Thyroid gland (tissue), 4 donors: ENCODE measurements around the gene SAMD11. TPM values are rescaled to one million over a fixed set of nuclear protein-coding genes. Genes with fewer than 3 reads are reported as not detected.

Source experiments
- DNase-seq, 2 donors: peaks; one replicate each; pipeline ENCODE4 v3.0.0-alpha.2; 2019
- H3K27ac ChIP-seq, 3 donors: fragments of 200-600 bp; sonication (generic); 1 replicate in 2 of 3; 2 replicates in 1 of 3; pipeline ENCODE4 v1.5.1; 2016 to 2019; ENCODE audit warnings: mild to moderate bottlenecking in 1 of 3, moderate library complexity in 1 of 3
- H3K27me3 ChIP-seq: fragments of 200-600 bp; sonication (generic); one replicate; pipeline ENCODE4 v1.5.1; 2019
- H3K36me3 ChIP-seq, 2 donors: fragments of 200-600 bp; sonication (generic); one replicate each; pipeline ENCODE4 v1.5.1; 2016 to 2019
- H3K4me1 ChIP-seq, 2 donors: fragments of 200-600 bp; sonication (generic); one replicate each; pipeline ENCODE4 v1.5.1; 2017 to 2019
- H3K4me3 ChIP-seq, 3 donors: fragments of 200-600 bp; sonication (generic); replicated peaks in 1 of 3; 1 replicate in 2 of 3; 2 replicates in 1 of 3; pipeline ENCODE4 v1.5.1; 2016; ENCODE audit warnings: mild to moderate bottlenecking in 1 of 3
- H3K9me3 ChIP-seq: fragments of 200-600 bp; sonication (generic); one replicate; pipeline ENCODE4 v1.5.1; 2017
- POLR2A ChIP-seq, 2 donors: fragments of 450-650 bp; IDR thresholded peaks; one replicate each; pipeline ENCODE4 v1.6.1; 2017; ENCODE audit warnings: antibody characterized with exemption in 2 of 2, mild to moderate bottlenecking in 2 of 2, moderate library complexity in 1 of 2
- WGBS, 2 donors: methylation state at CpG; one replicate each; pipeline ENCODE4 v1.1.5; 2017; 5-methylcytosine and 5-hydroxymethylcytosine counted together
- intact Hi-C: fragments of 100-400 bp; cut with DNase I; formaldehyde crosslinking; loops from one replicate; pipeline ENCODE4 v1.15.1; 2023
- small RNA-seq: library from RNA; depleted of rRNA; stranded (forward); fragments of <200 nt; gene quantifications from one replicate; pipeline ENCODE3, GENCODE V24; 2016
- total RNA-seq, 4 donors: library from RNA; depleted of rRNA; stranded (reverse); fragments of >200 nt; gene quantifications; one replicate each; pipeline ENCODE4 v1.2.3, GENCODE V29; 2016
- TF ChIP-seq, protein P1 (sequence below), 6 experiments: fragments of 200-600 bp in 3 of 6; fragments of 450-650 bp in 3 of 6; sonication (generic) in 3 of 6; IDR thresholded peaks; one replicate each; pipeline ENCODE4 v1.5.1; 2016 to 2019; ENCODE audit warnings: antibody characterized with exemption in 6 of 6, mild to moderate bottlenecking in 2 of 6, inconsistent platforms in 1 of 6, moderate library complexity in 1 of 6

The SAMD11 gene
- total RNA-seq, 4 donors from 2014 or later: 4.1 to 11.2 (median 6.3) TPM

DNA sequence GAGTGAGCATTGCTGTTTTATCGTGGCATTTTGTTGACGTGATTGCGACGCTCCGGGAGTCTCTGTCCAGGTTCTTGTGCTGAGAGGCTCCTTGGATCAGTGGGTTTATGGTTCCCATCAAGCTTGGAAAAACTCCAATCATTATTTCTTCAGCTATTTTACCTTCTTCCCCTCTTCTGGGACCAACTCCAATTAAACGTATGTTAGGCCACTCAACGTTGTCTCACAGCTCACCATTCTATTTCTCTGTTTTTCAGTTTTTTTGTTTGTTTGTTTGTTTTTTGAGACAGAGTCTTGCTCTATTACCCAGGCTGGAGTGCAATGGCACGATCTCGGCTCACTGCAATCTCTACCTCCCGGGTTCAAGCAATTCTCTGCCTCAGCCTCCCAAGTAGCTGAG is 68.2 kb downstream of the SAMD11 start:
- intact Hi-C loops: no loop called here
- no peaks in the 10 kb centered on the region for H3K36me3 ChIP-seq
- TF ChIP-seq, protein P1, sequence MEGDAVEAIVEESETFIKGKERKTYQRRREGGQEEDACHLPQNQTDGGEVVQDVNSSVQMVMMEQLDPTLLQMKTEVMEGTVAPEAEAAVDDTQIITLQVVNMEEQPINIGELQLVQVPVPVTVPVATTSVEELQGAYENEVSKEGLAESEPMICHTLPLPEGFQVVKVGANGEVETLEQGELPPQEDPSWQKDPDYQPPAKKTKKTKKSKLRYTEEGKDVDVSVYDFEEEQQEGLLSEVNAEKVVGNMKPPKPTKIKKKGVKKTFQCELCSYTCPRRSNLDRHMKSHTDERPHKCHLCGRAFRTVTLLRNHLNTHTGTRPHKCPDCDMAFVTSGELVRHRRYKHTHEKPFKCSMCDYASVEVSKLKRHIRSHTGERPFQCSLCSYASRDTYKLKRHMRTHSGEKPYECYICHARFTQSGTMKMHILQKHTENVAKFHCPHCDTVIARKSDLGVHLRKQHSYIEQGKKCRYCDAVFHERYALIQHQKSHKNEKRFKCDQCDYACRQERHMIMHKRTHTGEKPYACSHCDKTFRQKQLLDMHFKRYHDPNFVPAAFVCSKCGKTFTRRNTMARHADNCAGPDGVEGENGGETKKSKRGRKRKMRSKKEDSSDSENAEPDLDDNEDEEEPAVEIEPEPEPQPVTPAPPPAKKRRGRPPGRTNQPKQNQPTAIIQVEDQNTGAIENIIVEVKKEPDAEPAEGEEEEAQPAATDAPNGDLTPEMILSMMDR (IDR thresholded peaks at IDR 0.05): no peak
- TF ChIP-seq POLR2A (IDR thresholded peaks at IDR 0.05): no peak
- no peaks in the 10 kb centered on the region for H3K9me3 ChIP-seq
- 96% methylated on average over 10 of the region's 10 CpGs for WGBS, 2 donors
- DNase-seq: no peak
- no peak overlapping the region for H3K4me3 ChIP-seq
- H3K27ac ChIP-seq: no peak overlapping the region
- H3K27me3 ChIP-seq: no peaks in the 10 kb centered on the region
- no peaks in the 10 kb centered on the region for H3K4me1 ChIP-seq

DNA sequence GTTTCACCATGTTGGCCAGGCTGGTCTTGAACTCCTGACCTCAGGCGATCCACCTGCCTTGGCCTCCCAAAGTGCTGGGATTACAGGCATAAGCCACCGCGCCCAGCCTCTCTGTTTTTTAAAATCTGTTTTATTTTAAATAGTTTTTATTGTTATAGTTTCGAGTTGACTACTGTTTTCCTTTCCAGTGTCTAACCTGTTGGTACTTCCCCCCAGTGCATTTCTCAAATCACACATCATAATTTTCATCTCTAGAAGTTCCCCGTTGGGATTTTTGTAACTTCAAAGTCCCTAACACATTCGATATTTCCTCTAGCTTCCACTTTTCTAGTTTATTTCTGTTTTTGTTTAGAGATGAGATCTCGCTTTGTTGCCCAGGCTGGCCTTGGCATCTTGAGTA is 68.6 kb downstream of the SAMD11 start:
- Histone ChIP-seq H3K9me3 (no peaks in the 10 kb centered on the region), H3K27ac (no peak overlapping the region), H3K36me3 (no peaks in the 10 kb centered on the region), H3K4me1 (no peaks in the 10 kb centered on the region), H3K27me3 (no peaks in the 10 kb centered on the region), H3K4me3 (no peak overlapping the region)
- DNase-seq: no peak
- 92 to 95% methylated on average over 7 of the region's 7 CpGs for WGBS, 2 donors
- intact Hi-C loops: no loop called here
- TF ChIP-seq POLR2A (IDR thresholded peaks at IDR 0.05): no peak
- TF ChIP-seq, protein P1 (IDR thresholded peaks at IDR 0.05): no peak

DNA sequence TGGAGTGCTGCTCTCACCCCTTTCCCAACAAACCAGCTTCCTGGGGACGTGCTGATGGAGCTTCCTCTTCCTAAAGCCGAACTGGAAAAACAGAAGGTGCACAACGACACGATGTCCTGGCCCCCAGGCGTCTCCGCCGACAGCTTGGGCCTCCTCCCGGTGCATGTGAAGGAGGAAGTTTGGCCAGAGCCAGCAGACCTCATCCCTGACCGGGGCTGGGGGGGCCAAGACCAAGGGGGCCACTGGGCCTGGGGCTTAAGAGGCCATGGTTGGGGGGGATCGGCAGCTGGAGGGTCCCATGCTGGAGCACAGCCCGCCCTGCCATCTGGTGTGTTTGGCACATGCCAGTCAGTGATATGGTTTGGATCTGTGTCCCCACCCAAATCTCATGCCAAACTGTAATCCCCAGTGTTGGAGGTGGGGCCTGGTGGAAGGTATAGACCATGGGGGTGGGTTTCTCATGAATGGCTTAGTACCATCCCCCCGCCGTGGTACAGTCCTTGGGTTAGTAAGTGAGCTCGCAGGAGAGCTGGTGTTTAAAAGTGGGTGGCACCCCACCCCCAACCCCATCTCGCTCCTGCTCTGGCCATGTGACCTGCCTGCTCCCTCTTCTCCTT is 69.8 kb downstream of the SAMD11 start:
- Histone ChIP-seq H3K27me3 (no peaks in the 10 kb centered on the region), H3K4me3 (no peak overlapping the region), H3K9me3 (no peaks in the 10 kb centered on the region), H3K4me1 (peaks cover 0 to 4% of the 10 kb centered on the region in 2 donors), H3K36me3 (no peaks in the 10 kb centered on the region), H3K27ac (no peak overlapping the region)
- DNase-seq: no peak
- TF ChIP-seq, protein P1 (IDR thresholded peaks at IDR 0.05): no peak
- TF ChIP-seq POLR2A (IDR thresholded peaks at IDR 0.05): no peak
- 76 to 81% methylated on average over 11 to 12 of the region's 15 CpGs for WGBS, 2 donors
- intact Hi-C loops: no loop called here

Small RNA genes within 50 kb of the gene (small RNA-seq; reads per million reads assigned to genes)
- gene AL645608.4: not detected

Other genes with a start within 250 kb of the SAMD11 start
- gene OR4F16, start 237.3 kb upstream of the SAMD11 start, total RNA-seq: under 1 TPM in 1 of 4 donors, not detected in 3; 0.45 TPM
- 10 to 100 TPM; 31.9 to 39.8 (median 34.6) TPM for gene NOC2L, start 35.3 kb downstream of the SAMD11 start, total RNA-seq
- gene KLHL17, start 36.7 kb downstream of the SAMD11 start, total RNA-seq: 10 to 100 TPM in 2 of 4 donors, 1 to 10 TPM in 2; 3.4 to 10.9 (median 10.3) TPM
- gene PLEKHN1, start 42.6 kb downstream of the SAMD11 start, total RNA-seq: under 1 TPM in 2 of 4 donors, not detected in 2; 0.25 to 0.27 TPM
- gene PERM1, start 58.2 kb downstream of the SAMD11 start, total RNA-seq: under 1 TPM in 1 of 4 donors, not detected in 3; 0.22 TPM
- gene HES4, start 76.2 kb downstream of the SAMD11 start, total RNA-seq: 10 to 100 TPM in 3 of 4 donors, 1 to 10 TPM in 1; 5.0 to 29.2 (median 18.6) TPM
- 10 to 100 TPM; 18.5 to 57.5 (median 37.8) TPM for gene ISG15, start 89.6 kb downstream of the SAMD11 start, total RNA-seq
- gene AGRN, start 96.2 kb downstream of the SAMD11 start, total RNA-seq: 100 to 1,000 TPM in 3 of 4 donors, 10 to 100 TPM in 1; 68.3 to 147 (median 129) TPM
- gene RNF223, start 150.4 kb downstream of the SAMD11 start, total RNA-seq: not detected
- gene C1orf159, start 192.2 kb downstream of the SAMD11 start, total RNA-seq: 10 to 100 TPM; 10.3 to 27.6 (median 19.6) TPM
- gene TTLL10, start 250.0 kb downstream of the SAMD11 start, total RNA-seq: under 1 TPM in 2 of 4 donors, not detected in 2; 0.13 to 0.29 TPM